Testis (tissue), 3 donors: ENCODE measurements around the gene XRN2. TPM values are rescaled to one million over a fixed set of nuclear protein-coding genes. Genes with fewer than 3 reads are reported as not detected.

Experiments used
- DNase-seq: peaks from one replicate; pipeline ENCODE4 v3.0.0-alpha.2; 2019
- H3K27ac ChIP-seq, 2 donors: fragments of 200-600 bp; sonication (generic); one replicate each; pipeline ENCODE4 v1.5.1; 2019
- H3K27me3 ChIP-seq: fragments of 200-600 bp; sonication (generic); one replicate; pipeline ENCODE4 v1.5.1; 2019
- H3K36me3 ChIP-seq: fragments of 200-600 bp; sonication (generic); one replicate; pipeline ENCODE4 v1.5.1; 2017; ENCODE audit warnings: low read depth; ENCODE audit errors: missing control alignments
- H3K4me1 ChIP-seq: fragments of 200-600 bp; sonication (generic); one replicate; pipeline ENCODE4 v1.5.1; 2019
- H3K4me3 ChIP-seq, 2 donors: fragments of 200-600 bp; sonication (generic); one replicate each; pipeline ENCODE4 v1.5.1; 2017 to 2019
- H3K9me3 ChIP-seq: fragments of 200-600 bp; sonication (generic); one replicate; pipeline ENCODE4 v1.5.1; 2017
- CTCF ChIP-seq, 3 experiments: fragments of 450-650 bp in 2 of 3; fragments of 200-600 bp in 1 of 3; sonication (generic) in 1 of 3; IDR thresholded peaks; one replicate each; pipeline ENCODE4 v1.5.1; 2016 to 2019; ENCODE audit warnings: antibody characterized with exemption in 3 of 3, mild to moderate bottlenecking in 2 of 3, moderate library complexity in 1 of 3
- POLR2A ChIP-seq: fragments of 450-650 bp; IDR thresholded peaks from one replicate; pipeline ENCODE4 v1.6.1; 2017; ENCODE audit warnings: antibody characterized with exemption, mild to moderate bottlenecking, moderate library complexity
- WGBS, 2 donors: methylation state at CpG; one replicate each; pipeline ENCODE4 v1.1.5; 2018; 5-methylcytosine and 5-hydroxymethylcytosine counted together
- intact Hi-C: fragments of 100-400 bp; cut with DNase I; formaldehyde crosslinking; loops from one replicate; pipeline ENCODE4 v1.15.1; 2023; ENCODE audit warnings: low total_unique reads
- polyA plus RNA-seq: library from polyadenylated mRNA; stranded (reverse); fragments of 350-450 nt; fragmentation: Illumina TruSeq; extraction: RNeasy Lipid Tissue Mini Kit (QIAGEN cat#74804); gene quantifications from one replicate; pipeline ENCODE4 v1.2.3, GENCODE V29; 2014; ENCODE audit warnings: low read depth, low replicate concordance; ENCODE audit not compliant: insufficient read depth
- total RNA-seq, 2 donors: library from RNA; depleted of rRNA; stranded (reverse); fragments of >200 nt; gene quantifications; one replicate each; pipeline ENCODE4 v1.2.3, GENCODE V29; 2016

The XRN2 gene
- total and polyA plus RNA-seq, 3 donors from 2014 or later: 55.4 to 64.5 (median 59.7) TPM

- no peak for DNase-seq
- H3K9me3 ChIP-seq: no peaks in the 10 kb centered on the region
- no peaks in the 10 kb centered on the region for H3K4me1 ChIP-seq
- no peaks in the 10 kb centered on the region for H3K36me3 ChIP-seq
- no peak for TF ChIP-seq CTCF (IDR thresholded peaks at IDR 0.05)
- no peak for TF ChIP-seq POLR2A
- intact Hi-C loops: no loop called here
- no peak overlapping the region for H3K27ac ChIP-seq
- H3K27me3 ChIP-seq: no peaks in the 10 kb centered on the region
- H3K4me3 ChIP-seq: no peak overlapping the region
Measured at GRCh38 chr20:21272279-21272678, 30.9 kb upstream of the XRN2 start.

- Histone ChIP-seq H3K4me3 (no peak overlapping the region), H3K4me1 (no peaks in the 10 kb centered on the region), H3K27me3 (no peaks in the 10 kb centered on the region), H3K36me3 (no peaks in the 10 kb centered on the region), H3K9me3 (no peaks in the 10 kb centered on the region), H3K27ac (no peak overlapping the region)
- intact Hi-C loops: no loop called here
- no peak for TF ChIP-seq CTCF (IDR thresholded peaks at IDR 0.05)
- no peak for TF ChIP-seq POLR2A
- DNase-seq: no peak
- whole genome bisulfite sequencing, 2 donors: 66 to 90% methylated on average over 3 of the region's 3 CpGs
Measured at GRCh38 chr20:21272679-21273078, 30.5 kb upstream of the XRN2 start.

GRCh38 chr20:21273755-21274386 is 29.3 kb upstream of the XRN2 start:
- intact Hi-C loops: no loop called here

GRCh38 chr20:21278829-21279228 is 24.3 kb upstream of the XRN2 start:
- no peaks in the 10 kb centered on the region for H3K36me3 ChIP-seq
- H3K4me3 ChIP-seq: no peak overlapping the region
- H3K27ac ChIP-seq: no peak overlapping the region
- H3K9me3 ChIP-seq: no peaks in the 10 kb centered on the region
- H3K4me1 ChIP-seq: no peaks in the 10 kb centered on the region
- DNase-seq: no peak
- TF ChIP-seq CTCF (IDR thresholded peaks at IDR 0.05): no peak
- no peak for TF ChIP-seq POLR2A
- intact Hi-C loops: no loop called here
- WGBS, 2 donors: 78 to 86% methylated on average over 2 of the region's 2 CpGs
- H3K27me3 ChIP-seq: no peaks in the 10 kb centered on the region

More at GRCh38 chr20:21273755-21274386, 29.3 kb upstream of the XRN2 start:
- Histone ChIP-seq H3K4me1 (no peaks in the 10 kb centered on the region), H3K9me3 (no peaks in the 10 kb centered on the region), H3K4me3 (no peak overlapping the region), H3K36me3 (no peaks in the 10 kb centered on the region), H3K27me3 (no peaks in the 10 kb centered on the region), H3K27ac (no peak overlapping the region)
- 89 to 90% methylated on average over 8 of the region's 8 CpGs for WGBS, 2 donors
- TF ChIP-seq POLR2A (no peak), CTCF (IDR thresholded peaks at IDR 0.05) (no peak)
- no peak for DNase-seq
